ENCODE measurements around the gene FBXL20. TPM values are rescaled to one million over a fixed set of nuclear protein-coding genes. Genes with fewer than 3 reads are reported as not detected.

FBXL20 gene
- total RNA-seq, 4 donors from 2014 or later = 13.8 to 49.4 (median 23.1) TPM

- DNase-seq = no peak
- TF ChIP-seq POLR2AphosphoS5 (IDR thresholded peaks at IDR 0.05) = no peak
- TF ChIP-seq EP300 (IDR thresholded peaks at IDR 0.05; ENCODE audit: low read depth) = no peak
- no peak for TF ChIP-seq POLR2A (IDR thresholded peaks at IDR 0.05)
- TF ChIP-seq CTCF (IDR thresholded peaks at IDR 0.05) = no peak
- no peaks in the 10 kb centered on the region for H3K9me3 ChIP-seq
- intact Hi-C loops (cut with DNase I; ENCODE audit: low total_unique reads) (no loop called here), in situ Hi-C loops (cut with MboI; ENCODE audit: low pct_ligation_motif_present in 1 of 4, low pct_unique_long_range_greater_than_20kb in 1 of 4, low sequenced_read_pairs in 3 of 4) (no loop called here)
- H3K4me1 ChIP-seq = peaks cover 0 to 44% (median 16%) of the 10 kb centered on the region in 4 donors
- H3K4me3 ChIP-seq = no peak overlapping the region
- WGBS, 2 donors (ENCODE audit: low coverage in 1 of 2) = 88% methylated on average over 3 of the region's 3 CpGs; no CpG with 5 or more reads in 1 of the 2 donors
- H3K27ac ChIP-seq = no peak overlapping the region
- no peaks in the 10 kb centered on the region for H3K36me3 ChIP-seq
- H3K27me3 ChIP-seq = no peaks in the 10 kb centered on the region
Measured at GRCh38 chr17:39360537-39360936, 40.9 kb downstream of the FBXL20 start.

DNA sequence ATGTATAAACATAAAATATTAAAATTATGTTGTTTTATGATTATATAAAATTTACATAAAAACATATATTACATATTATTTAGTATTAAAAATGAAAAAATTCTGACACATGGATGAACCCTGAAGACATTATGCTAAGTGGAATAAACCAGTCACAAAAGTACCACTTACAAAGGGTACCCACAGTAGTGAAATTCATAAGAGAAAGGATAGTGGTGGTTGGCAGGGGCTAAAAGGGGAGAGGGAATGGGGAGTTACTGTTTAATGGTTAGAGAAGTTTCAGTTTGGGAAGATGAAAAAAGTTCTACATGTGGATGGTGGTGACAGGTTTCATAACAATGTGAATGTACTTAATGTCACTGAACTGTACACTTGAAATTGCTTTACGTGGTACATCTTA, 41.4 kb downstream of the FBXL20 start:
- WGBS, 2 donors (ENCODE audit: low coverage in 1 of 2) = 86 to 96% methylated on average over 1 of the region's 1 CpG
- no peaks in the 10 kb centered on the region for H3K9me3 ChIP-seq
- no peak for DNase-seq
- intact Hi-C loops (cut with DNase I; ENCODE audit: low total_unique reads) = no loop called here
- no peak overlapping the region for H3K4me3 ChIP-seq
- TF ChIP-seq POLR2AphosphoS5 (IDR thresholded peaks at IDR 0.05) (no peak), POLR2A (IDR thresholded peaks at IDR 0.05) (no peak), EP300 (IDR thresholded peaks at IDR 0.05; ENCODE audit: low read depth) (no peak), CTCF (IDR thresholded peaks at IDR 0.05) (no peak)
- H3K27ac ChIP-seq = no peak overlapping the region
- peaks cover 0 to 39% (median 14%) of the 10 kb centered on the region in 4 donors for H3K4me1 ChIP-seq
- in situ Hi-C loops (cut with MboI; ENCODE audit: low pct_ligation_motif_present in 1 of 4, low pct_unique_long_range_greater_than_20kb in 1 of 4, low sequenced_read_pairs in 3 of 4) = no loop called here
- H3K36me3 ChIP-seq = no peaks in the 10 kb centered on the region
- H3K27me3 ChIP-seq = no peaks in the 10 kb centered on the region

DNA sequence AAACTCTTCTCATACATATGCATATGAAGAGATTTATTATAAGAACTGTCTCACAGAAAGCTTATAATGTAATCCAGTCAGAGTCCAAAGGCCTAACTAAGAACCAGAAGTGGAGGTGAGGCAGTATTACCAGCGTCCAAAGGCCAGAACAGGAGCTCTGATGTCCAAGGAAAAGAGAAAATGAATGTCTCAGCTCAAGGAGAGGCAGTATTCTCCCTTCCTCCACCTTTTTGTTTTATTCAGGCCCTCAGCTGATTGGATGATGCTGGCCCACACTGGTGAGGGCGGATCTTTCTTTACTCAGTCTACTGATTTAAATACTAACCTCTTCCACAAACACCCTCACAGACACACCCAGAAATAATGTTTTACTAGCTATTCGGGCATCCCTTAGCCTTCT, 43.4 kb downstream of the FBXL20 start:
- H3K36me3 ChIP-seq = no peaks in the 10 kb centered on the region
- peaks cover 0 to 35% (median 12%) of the 10 kb centered on the region in 4 donors for H3K4me1 ChIP-seq
- H3K27me3 ChIP-seq = no peaks in the 10 kb centered on the region
- H3K4me3 ChIP-seq = peak overlapping the region in 1 of 4 donors; percentile 28
- in situ Hi-C loops (cut with MboI; ENCODE audit: low pct_ligation_motif_present in 1 of 4, low pct_unique_long_range_greater_than_20kb in 1 of 4, low sequenced_read_pairs in 3 of 4) (no loop called here), intact Hi-C loops (cut with DNase I; ENCODE audit: low total_unique reads) (no loop called here)
- DNase-seq = peak; percentile 43
- H3K9me3 ChIP-seq = no peaks in the 10 kb centered on the region
- TF ChIP-seq POLR2AphosphoS5 (IDR thresholded peaks at IDR 0.05) (peak in 2 of 3 donors; percentile 21 to 22), EP300 (IDR thresholded peaks at IDR 0.05; ENCODE audit: low read depth) (no peak)
- H3K27ac ChIP-seq = peak overlapping the region; percentile 33 to 77 (median 62)
- WGBS, 2 donors (ENCODE audit: low coverage in 1 of 2) = 46 to 60% methylated on average over 1 to 3 of the region's 3 CpGs

- Histone ChIP-seq H3K4me3 (peak overlapping the region in 1 of 4 donors; percentile 28), H3K27ac (peak overlapping the region; percentile 33 to 77 (median 62)), H3K9me3 (no peaks in the 10 kb centered on the region), H3K27me3 (no peaks in the 10 kb centered on the region), H3K4me1 (peaks cover 0 to 40% (median 14%) of the 10 kb centered on the region in 4 donors), H3K36me3 (no peaks in the 10 kb centered on the region)
- intact Hi-C loops (cut with DNase I; ENCODE audit: low total_unique reads) = no loop called here
- DNase-seq = no peak
- in situ Hi-C loops (cut with MboI; ENCODE audit: low pct_ligation_motif_present in 1 of 4, low pct_unique_long_range_greater_than_20kb in 1 of 4, low sequenced_read_pairs in 3 of 4) = no loop called here
- TF ChIP-seq CTCF (IDR thresholded peaks at IDR 0.05) (no peak), POLR2AphosphoS5 (IDR thresholded peaks at IDR 0.05) (no peak), POLR2A (IDR thresholded peaks at IDR 0.05) (no peak), EP300 (IDR thresholded peaks at IDR 0.05; ENCODE audit: low read depth) (no peak)
- WGBS, 2 donors (ENCODE audit: low coverage in 1 of 2) = 72 to 79% methylated on average over 8 of the region's 8 CpGs
Measured at GRCh38 chr17:39357488-39357887, 43.9 kb downstream of the FBXL20 start.

GRCh38 chr17:39352986-39353385, 48.4 kb downstream of the FBXL20 start:
- Histone ChIP-seq H3K27ac (no peak overlapping the region), H3K4me1 (peaks cover 4 to 45% (median 23%) of the 10 kb centered on the region in 4 donors), H3K36me3 (no peaks in the 10 kb centered on the region), H3K9me3 (no peaks in the 10 kb centered on the region), H3K27me3 (no peaks in the 10 kb centered on the region), H3K4me3 (no peak overlapping the region)
- in situ Hi-C loops (cut with MboI; ENCODE audit: low pct_ligation_motif_present in 1 of 4, low pct_unique_long_range_greater_than_20kb in 1 of 4, low sequenced_read_pairs in 3 of 4) (no loop called here), intact Hi-C loops (cut with DNase I; ENCODE audit: low total_unique reads) (no loop called here)
- TF ChIP-seq POLR2AphosphoS5 (IDR thresholded peaks at IDR 0.05) = no peak
- no peak for TF ChIP-seq POLR2A (IDR thresholded peaks at IDR 0.05)
- TF ChIP-seq EP300 (IDR thresholded peaks at IDR 0.05; ENCODE audit: low read depth) = no peak
- TF ChIP-seq CTCF (IDR thresholded peaks at IDR 0.05) = no peak
- WGBS, 2 donors (ENCODE audit: low coverage in 1 of 2) = 64 to 67% methylated on average over 1 to 2 of the region's 2 CpGs
- no peak for DNase-seq
